Measurements from ENCODE around the gene CLCN4. TPM values are rescaled to one million over a fixed set of nuclear protein-coding genes. Genes with fewer than 3 reads are reported as not detected.

Gene CLCN4
- polyA plus RNA-seq, 2 donors: 0.06 to 0.16 TPM

DNA sequence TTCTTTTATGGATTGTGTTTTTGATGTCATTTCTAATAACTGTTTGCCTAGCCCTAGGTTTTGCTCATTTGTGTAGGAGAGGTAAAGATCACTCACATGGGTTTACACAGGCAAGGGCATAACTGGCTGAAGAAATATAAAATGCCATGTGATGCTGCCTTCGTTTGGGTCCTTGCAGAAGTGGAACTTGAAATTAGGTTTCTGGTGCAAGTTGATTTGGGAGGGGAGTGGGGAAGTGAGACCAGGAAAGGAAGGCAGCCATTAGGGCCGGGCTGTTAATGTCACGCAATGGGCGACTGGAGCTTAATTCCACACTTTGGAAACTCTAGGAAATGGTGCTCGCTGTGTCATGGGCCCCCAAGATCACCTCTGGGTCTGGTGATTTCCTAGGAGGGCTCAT, 14.5 kb downstream of the CLCN4 start:
- no peaks in the 10 kb centered on the region for H3K27me3 ChIP-seq (ENCODE audit: control insufficient read depth in 1 of 2, insufficient read depth in 2 of 2, low read length in 2 of 2)
- 76 to 89% methylated on average over 5 of the region's 5 CpGs for WGBS, 2 donors
- no peaks in the 10 kb centered on the region for H3K9me3 ChIP-seq (ENCODE audit: control insufficient read depth in 2 of 2, insufficient read depth in 1 of 2, low read depth in 1 of 2, low read length in 1 of 2)
- peaks cover 0 to 5% of the 10 kb centered on the region in 2 donors for H3K4me1 ChIP-seq (ENCODE audit: control insufficient read depth in 2 of 2, insufficient read depth in 2 of 2, low read length in 1 of 2)
- H3K27ac ChIP-seq (ENCODE audit: low read depth in 2 of 2, low read length in 1 of 2): no peak overlapping the region
- no peaks in the 10 kb centered on the region for H3K36me3 ChIP-seq (ENCODE audit: control insufficient read depth in 2 of 2, insufficient read depth in 2 of 2, low read length in 1 of 2)
- H3K4me3 ChIP-seq (ENCODE audit: low read depth in 1 of 2, low read length in 2 of 2): no peak overlapping the region

DNA sequence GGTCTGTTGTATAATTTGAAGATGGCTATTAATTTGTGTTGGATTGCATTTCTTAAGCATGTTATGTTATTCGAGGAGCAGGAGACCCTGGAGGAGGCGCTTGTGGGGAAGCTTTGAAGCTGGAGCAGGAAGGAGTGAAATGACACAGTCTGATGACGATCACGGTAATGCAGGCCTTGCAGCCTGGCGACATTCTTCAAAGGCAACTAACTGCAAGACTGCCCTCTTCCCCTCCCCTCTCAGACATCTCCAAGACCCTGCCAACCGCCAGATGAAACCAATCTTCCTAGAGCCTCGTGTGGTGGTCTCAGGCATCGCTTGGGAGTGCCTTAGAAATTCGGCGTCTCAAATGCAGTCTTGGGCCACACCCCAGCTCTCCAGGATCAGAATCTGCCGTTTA, 16.1 kb downstream of the CLCN4 start:
- Histone ChIP-seq H3K4me3 (ENCODE audit: low read depth in 1 of 2, low read length in 2 of 2) (no peak overlapping the region), H3K27ac (ENCODE audit: low read depth in 2 of 2, low read length in 1 of 2) (no peak overlapping the region), H3K9me3 (ENCODE audit: control insufficient read depth in 2 of 2, insufficient read depth in 1 of 2, low read depth in 1 of 2, low read length in 1 of 2) (no peaks in the 10 kb centered on the region), H3K27me3 (ENCODE audit: control insufficient read depth in 1 of 2, insufficient read depth in 2 of 2, low read length in 2 of 2) (no peaks in the 10 kb centered on the region), H3K4me1 (ENCODE audit: control insufficient read depth in 2 of 2, insufficient read depth in 2 of 2, low read length in 1 of 2) (peaks cover 0 to 5% of the 10 kb centered on the region in 2 donors), H3K36me3 (ENCODE audit: control insufficient read depth in 2 of 2, insufficient read depth in 2 of 2, low read length in 1 of 2) (no peaks in the 10 kb centered on the region)
- WGBS, 2 donors: 54 to 57% methylated on average over 11 of the region's 11 CpGs

DNA sequence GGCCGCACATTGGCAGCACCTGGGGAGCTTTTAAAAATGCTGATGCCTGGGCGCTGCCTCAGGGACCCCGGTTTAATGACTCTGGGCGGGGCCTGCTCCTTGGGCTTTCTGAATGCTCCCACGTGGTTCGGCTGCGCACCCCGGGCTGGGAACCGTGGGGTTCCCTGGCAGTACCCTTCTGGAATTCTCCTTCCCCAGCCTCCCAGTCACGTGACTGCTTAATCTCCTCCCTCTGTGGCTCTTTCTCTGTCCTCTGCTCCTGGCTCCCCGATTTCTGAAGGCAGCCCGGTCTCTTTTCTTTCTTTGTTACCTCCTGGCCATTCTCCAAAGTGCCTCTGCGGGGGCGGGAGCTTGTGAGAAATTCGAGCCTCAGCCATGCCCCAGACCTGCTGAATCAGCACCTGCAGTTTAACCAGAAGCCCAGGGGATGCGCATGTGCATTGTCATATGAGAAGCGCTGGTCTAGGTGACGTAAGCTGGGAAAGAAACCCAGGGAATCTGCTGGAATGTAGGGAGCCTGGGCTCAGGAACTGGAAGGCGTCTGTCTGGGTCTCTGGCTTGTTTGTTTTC, 16.6 kb downstream of the CLCN4 start:
- peaks cover 0 to 5% of the 10 kb centered on the region in 2 donors for H3K4me1 ChIP-seq (ENCODE audit: control insufficient read depth in 2 of 2, insufficient read depth in 2 of 2, low read length in 1 of 2)
- H3K27ac ChIP-seq (ENCODE audit: low read depth in 2 of 2, low read length in 1 of 2): no peak overlapping the region
- 31 to 39% methylated on average over 19 of the region's 19 CpGs for WGBS, 2 donors
- H3K36me3 ChIP-seq (ENCODE audit: control insufficient read depth in 2 of 2, insufficient read depth in 2 of 2, low read length in 1 of 2): no peaks in the 10 kb centered on the region
- no peaks in the 10 kb centered on the region for H3K9me3 ChIP-seq (ENCODE audit: control insufficient read depth in 2 of 2, insufficient read depth in 1 of 2, low read depth in 1 of 2, low read length in 1 of 2)
- H3K27me3 ChIP-seq (ENCODE audit: control insufficient read depth in 1 of 2, insufficient read depth in 2 of 2, low read length in 2 of 2): no peaks in the 10 kb centered on the region
- no peak overlapping the region for H3K4me3 ChIP-seq (ENCODE audit: low read depth in 1 of 2, low read length in 2 of 2)

DNA sequence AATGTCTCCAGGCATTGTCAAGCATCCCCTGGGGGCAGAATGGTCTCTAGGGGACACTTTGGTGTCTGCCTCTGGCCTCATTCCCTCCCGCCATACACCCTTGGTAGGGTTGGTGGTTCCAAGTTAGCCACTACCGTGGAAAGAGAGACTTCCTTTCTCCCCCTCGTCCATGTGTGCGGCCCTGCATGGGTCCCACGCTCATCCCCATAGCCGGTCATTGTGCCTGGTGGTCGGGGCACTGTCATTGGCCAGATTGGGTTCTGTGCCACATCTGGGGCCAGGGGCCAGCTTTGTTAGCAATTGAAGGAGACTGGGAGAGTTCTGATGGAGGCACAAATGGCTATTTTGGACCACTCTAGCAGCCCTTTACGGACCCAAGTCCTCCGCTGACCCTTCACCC, 17.3 kb downstream of the CLCN4 start:
- H3K36me3 ChIP-seq (ENCODE audit: control insufficient read depth in 2 of 2, insufficient read depth in 2 of 2, low read length in 1 of 2): no peaks in the 10 kb centered on the region
- peaks cover 0 to 5% of the 10 kb centered on the region in 2 donors for H3K4me1 ChIP-seq (ENCODE audit: control insufficient read depth in 2 of 2, insufficient read depth in 2 of 2, low read length in 1 of 2)
- 84 to 92% methylated on average over 9 of the region's 9 CpGs for WGBS, 2 donors
- H3K27me3 ChIP-seq (ENCODE audit: control insufficient read depth in 1 of 2, insufficient read depth in 2 of 2, low read length in 2 of 2): no peaks in the 10 kb centered on the region
- H3K9me3 ChIP-seq (ENCODE audit: control insufficient read depth in 2 of 2, insufficient read depth in 1 of 2, low read depth in 1 of 2, low read length in 1 of 2): no peaks in the 10 kb centered on the region
- H3K4me3 ChIP-seq (ENCODE audit: low read depth in 1 of 2, low read length in 2 of 2): no peak overlapping the region
- H3K27ac ChIP-seq (ENCODE audit: low read depth in 2 of 2, low read length in 1 of 2): no peak overlapping the region

DNA sequence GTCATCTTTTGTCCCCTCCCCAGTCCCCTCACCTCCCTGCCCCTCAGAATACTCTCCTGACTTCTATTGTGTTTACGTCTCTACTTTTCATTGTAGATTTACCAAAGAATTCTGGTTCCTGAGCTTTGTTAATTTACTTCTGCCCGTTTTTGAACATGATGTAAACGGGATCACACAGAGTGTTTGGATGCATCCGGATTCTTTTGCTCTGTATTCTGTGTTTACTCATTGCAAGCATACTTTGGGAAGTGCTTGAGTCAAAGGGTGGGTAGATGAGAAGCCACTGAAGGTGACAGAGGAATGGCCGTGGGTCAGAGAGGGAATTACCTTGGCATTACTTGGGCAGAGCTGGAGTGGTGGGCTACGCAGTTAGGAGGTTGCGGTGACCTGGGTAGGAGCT, 18.0 kb downstream of the CLCN4 start:
- WGBS, 2 donors: 73 to 81% methylated on average over 7 of the region's 7 CpGs
- H3K4me1 ChIP-seq (ENCODE audit: control insufficient read depth in 2 of 2, insufficient read depth in 2 of 2, low read length in 1 of 2): peaks cover 0 to 5% of the 10 kb centered on the region in 2 donors
- H3K36me3 ChIP-seq (ENCODE audit: control insufficient read depth in 2 of 2, insufficient read depth in 2 of 2, low read length in 1 of 2): no peaks in the 10 kb centered on the region
- no peak overlapping the region for H3K27ac ChIP-seq (ENCODE audit: low read depth in 2 of 2, low read length in 1 of 2)
- H3K27me3 ChIP-seq (ENCODE audit: control insufficient read depth in 1 of 2, insufficient read depth in 2 of 2, low read length in 2 of 2): no peaks in the 10 kb centered on the region
- H3K9me3 ChIP-seq (ENCODE audit: control insufficient read depth in 2 of 2, insufficient read depth in 1 of 2, low read depth in 1 of 2, low read length in 1 of 2): no peaks in the 10 kb centered on the region
- no peak overlapping the region for H3K4me3 ChIP-seq (ENCODE audit: low read depth in 1 of 2, low read length in 2 of 2)

DNA sequence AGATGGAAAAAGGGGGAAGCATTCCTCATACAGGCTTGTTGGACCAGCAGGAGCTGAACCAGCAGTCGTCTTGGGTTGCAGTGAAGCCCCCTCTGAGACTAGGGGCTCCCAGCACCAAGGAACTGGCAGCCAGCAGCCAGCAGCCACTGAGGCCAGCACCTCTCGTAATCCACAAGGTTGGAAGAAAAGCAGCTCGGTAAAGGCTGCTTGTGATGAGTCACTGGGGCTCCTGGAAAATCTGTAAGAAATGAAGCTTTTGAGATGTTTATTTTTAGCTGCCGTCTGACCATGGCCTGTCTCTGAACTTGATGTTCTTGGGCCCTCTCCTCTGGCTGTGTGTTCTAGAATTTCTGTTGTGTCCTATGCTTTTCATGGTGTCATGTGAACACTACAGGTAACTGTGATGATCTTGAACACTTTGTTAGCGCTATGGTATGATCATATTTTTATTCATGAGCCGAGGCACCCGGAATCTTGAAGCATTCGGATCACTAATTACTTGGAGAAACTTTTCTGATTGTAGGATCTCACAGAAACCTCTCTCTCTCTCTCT, 18.6 kb downstream of the CLCN4 start:
- no peaks in the 10 kb centered on the region for H3K9me3 ChIP-seq (ENCODE audit: control insufficient read depth in 2 of 2, insufficient read depth in 1 of 2, low read depth in 1 of 2, low read length in 1 of 2)
- H3K4me3 ChIP-seq (ENCODE audit: low read depth in 1 of 2, low read length in 2 of 2): no peak overlapping the region
- H3K36me3 ChIP-seq (ENCODE audit: control insufficient read depth in 2 of 2, insufficient read depth in 2 of 2, low read length in 1 of 2): no peaks in the 10 kb centered on the region
- no peaks in the 10 kb centered on the region for H3K27me3 ChIP-seq (ENCODE audit: control insufficient read depth in 1 of 2, insufficient read depth in 2 of 2, low read length in 2 of 2)
- WGBS, 2 donors: 60 to 62% methylated on average over 8 of the region's 8 CpGs
- H3K27ac ChIP-seq (ENCODE audit: low read depth in 2 of 2, low read length in 1 of 2): no peak overlapping the region
- peaks cover 0 to 5% of the 10 kb centered on the region in 2 donors for H3K4me1 ChIP-seq (ENCODE audit: control insufficient read depth in 2 of 2, insufficient read depth in 2 of 2, low read length in 1 of 2)

DNA sequence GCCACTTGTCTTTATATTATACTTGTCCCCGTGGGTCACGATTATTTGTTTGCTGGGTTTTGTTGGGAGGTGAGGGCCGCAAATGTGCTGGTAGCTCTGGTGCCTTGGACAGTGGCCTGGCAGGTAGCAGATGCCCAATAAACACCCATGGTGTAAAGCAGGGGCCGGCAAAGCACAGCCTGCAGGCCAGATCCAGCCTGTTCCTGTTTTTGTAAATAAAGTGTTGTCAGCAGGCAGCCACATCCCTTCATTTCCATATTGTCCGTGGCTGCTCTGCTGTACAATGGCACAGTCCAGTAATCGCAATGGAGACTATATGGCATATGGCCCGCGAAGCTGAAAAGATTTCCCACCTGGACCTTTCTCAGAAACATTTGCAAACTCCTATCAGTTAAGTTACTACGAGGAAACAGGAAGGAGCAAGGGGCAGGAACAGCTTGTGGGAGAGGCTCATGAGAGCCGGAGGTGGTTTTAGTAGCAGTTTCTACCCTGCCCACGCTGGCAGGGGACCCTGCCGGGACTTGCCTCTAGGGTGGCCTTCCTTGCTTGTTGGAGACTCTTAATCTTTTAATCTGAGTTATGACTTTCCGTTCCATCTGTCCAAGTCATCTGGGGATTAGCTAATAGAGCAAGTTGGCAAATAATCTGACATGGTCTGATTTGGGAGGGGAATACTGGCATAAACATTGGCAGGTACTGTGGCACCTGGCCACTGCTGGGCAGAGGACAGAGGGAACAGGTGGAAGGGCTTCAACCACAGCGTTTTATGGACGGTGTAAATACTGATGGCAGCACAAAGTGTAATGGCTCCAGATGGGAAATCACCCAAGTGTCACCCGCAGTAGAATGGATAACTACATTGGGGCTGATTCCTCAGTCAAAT, 19.6 kb downstream of the CLCN4 start:
- Histone ChIP-seq H3K27me3 (ENCODE audit: control insufficient read depth in 1 of 2, insufficient read depth in 2 of 2, low read length in 2 of 2) (no peaks in the 10 kb centered on the region), H3K27ac (ENCODE audit: low read depth in 2 of 2, low read length in 1 of 2) (peak overlapping the region; percentile 54 to 78), H3K4me3 (ENCODE audit: low read depth in 1 of 2, low read length in 2 of 2) (no peak overlapping the region), H3K9me3 (ENCODE audit: control insufficient read depth in 2 of 2, insufficient read depth in 1 of 2, low read depth in 1 of 2, low read length in 1 of 2) (no peaks in the 10 kb centered on the region), H3K36me3 (ENCODE audit: control insufficient read depth in 2 of 2, insufficient read depth in 2 of 2, low read length in 1 of 2) (no peaks in the 10 kb centered on the region), H3K4me1 (ENCODE audit: control insufficient read depth in 2 of 2, insufficient read depth in 2 of 2, low read length in 1 of 2) (peaks cover 0 to 5% of the 10 kb centered on the region in 2 donors)
- WGBS, 2 donors: 39 to 54% methylated on average over 16 of the region's 16 CpGs

DNA sequence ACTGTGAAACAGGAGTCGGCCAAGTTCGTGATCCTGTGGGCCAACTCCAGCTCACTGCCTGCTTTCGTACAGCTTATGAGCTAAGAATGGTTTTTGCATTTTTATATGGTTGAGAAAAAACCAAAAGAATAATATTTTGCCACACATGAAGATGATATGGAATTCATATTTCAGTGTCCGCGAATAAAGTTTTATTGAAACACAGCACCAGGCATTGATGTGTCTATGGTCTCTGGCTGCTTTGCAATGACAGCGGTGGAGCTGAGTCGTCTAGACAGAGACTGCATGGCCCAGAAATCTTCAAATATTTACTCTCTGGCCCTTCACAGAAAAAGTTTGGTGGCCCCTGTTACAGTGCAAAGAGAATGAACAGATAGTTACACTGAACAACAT, 20.2 kb downstream of the CLCN4 start:
- Histone ChIP-seq H3K4me1 (ENCODE audit: control insufficient read depth in 2 of 2, insufficient read depth in 2 of 2, low read length in 1 of 2) (peaks cover 0 to 5% of the 10 kb centered on the region in 2 donors), H3K27ac (ENCODE audit: low read depth in 2 of 2, low read length in 1 of 2) (no peak overlapping the region), H3K4me3 (ENCODE audit: low read depth in 1 of 2, low read length in 2 of 2) (no peak overlapping the region), H3K27me3 (ENCODE audit: control insufficient read depth in 1 of 2, insufficient read depth in 2 of 2, low read length in 2 of 2) (no peaks in the 10 kb centered on the region), H3K36me3 (ENCODE audit: control insufficient read depth in 2 of 2, insufficient read depth in 2 of 2, low read length in 1 of 2) (no peaks in the 10 kb centered on the region), H3K9me3 (ENCODE audit: control insufficient read depth in 2 of 2, insufficient read depth in 1 of 2, low read depth in 1 of 2, low read length in 1 of 2) (no peaks in the 10 kb centered on the region)
- WGBS, 2 donors: 68 to 75% methylated on average over 7 of the region's 7 CpGs

DNA sequence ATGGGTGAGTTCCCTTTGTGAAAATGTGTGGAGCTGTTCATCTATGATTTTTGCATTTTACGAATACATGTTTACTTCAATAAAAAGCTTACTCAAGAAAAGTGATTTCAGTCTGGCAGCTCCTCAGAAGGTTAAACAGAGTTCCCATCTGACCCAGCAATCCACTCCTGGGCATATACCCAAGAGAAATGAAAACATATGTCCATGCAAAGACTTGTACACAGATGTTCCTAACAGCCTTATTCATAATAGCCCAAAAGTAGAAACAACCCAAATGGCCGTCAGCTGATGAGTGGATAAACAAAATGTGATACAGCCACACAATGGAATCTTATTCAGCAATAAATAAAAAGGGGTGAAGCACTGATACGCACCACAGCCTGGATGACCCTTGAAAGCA, 20.8 kb downstream of the CLCN4 start:
- Histone ChIP-seq H3K27me3 (ENCODE audit: control insufficient read depth in 1 of 2, insufficient read depth in 2 of 2, low read length in 2 of 2) (no peaks in the 10 kb centered on the region), H3K27ac (ENCODE audit: low read depth in 2 of 2, low read length in 1 of 2) (no peak overlapping the region), H3K36me3 (ENCODE audit: control insufficient read depth in 2 of 2, insufficient read depth in 2 of 2, low read length in 1 of 2) (no peaks in the 10 kb centered on the region), H3K4me3 (ENCODE audit: low read depth in 1 of 2, low read length in 2 of 2) (no peak overlapping the region), H3K9me3 (ENCODE audit: control insufficient read depth in 2 of 2, insufficient read depth in 1 of 2, low read depth in 1 of 2, low read length in 1 of 2) (no peaks in the 10 kb centered on the region), H3K4me1 (ENCODE audit: control insufficient read depth in 2 of 2, insufficient read depth in 2 of 2, low read length in 1 of 2) (peaks cover 0 to 5% of the 10 kb centered on the region in 2 donors)
- 34 to 53% methylated on average over 3 of the region's 3 CpGs for WGBS, 2 donors

Data from esophagus (tissue), 2 donors.